Measurements from ENCODE around the gene TMEM269. TPM values are rescaled to one million over a fixed set of nuclear protein-coding genes. Genes with fewer than 3 reads are reported as not detected.
A peak's percentile ranks its signal among the peaks of the same experiment; 100 is the strongest.

The TMEM269 gene
- total RNA-seq, 1 experiment from 2014 or later = 0.28 TPM

DNA sequence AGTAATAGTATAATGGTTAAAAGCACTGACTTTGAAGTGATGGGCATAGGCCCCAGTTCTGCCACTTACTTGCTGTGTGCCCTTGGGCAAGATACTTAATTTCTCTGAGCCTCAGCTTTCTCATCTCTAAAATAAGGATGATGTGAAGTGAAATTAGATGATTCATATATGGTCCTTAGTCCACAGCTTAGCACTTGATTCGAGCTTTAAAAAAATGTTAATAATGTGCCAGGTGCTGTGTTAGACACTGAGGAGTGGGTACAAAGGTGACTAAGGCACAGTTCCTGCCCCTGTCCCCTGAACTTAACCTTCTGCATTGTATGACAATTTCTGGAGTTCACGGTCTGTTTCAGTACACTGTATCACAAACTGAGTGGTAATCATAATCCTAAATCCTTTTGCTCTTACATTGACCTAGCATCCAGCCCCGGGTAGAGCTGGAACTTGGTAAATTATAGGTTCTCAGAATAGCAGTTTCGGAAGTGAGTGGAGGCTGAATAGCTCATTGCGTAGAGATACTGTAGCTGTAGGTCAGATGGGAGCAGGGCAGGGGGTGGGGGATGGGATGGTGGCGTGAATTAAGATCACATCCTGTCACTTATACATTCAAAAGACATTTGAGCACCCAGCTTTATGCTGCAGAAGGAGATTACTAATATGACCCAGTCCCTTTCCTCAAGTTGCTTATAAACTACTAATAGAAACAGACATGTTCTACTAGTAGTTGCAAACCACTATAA, 63.1 kb downstream of the TMEM269 start:
- no peak for TF ChIP-seq EZH2 (IDR thresholded peaks at IDR 0.05; ENCODE audit: low read depth)
- TF ChIP-seq, protein P1, sequence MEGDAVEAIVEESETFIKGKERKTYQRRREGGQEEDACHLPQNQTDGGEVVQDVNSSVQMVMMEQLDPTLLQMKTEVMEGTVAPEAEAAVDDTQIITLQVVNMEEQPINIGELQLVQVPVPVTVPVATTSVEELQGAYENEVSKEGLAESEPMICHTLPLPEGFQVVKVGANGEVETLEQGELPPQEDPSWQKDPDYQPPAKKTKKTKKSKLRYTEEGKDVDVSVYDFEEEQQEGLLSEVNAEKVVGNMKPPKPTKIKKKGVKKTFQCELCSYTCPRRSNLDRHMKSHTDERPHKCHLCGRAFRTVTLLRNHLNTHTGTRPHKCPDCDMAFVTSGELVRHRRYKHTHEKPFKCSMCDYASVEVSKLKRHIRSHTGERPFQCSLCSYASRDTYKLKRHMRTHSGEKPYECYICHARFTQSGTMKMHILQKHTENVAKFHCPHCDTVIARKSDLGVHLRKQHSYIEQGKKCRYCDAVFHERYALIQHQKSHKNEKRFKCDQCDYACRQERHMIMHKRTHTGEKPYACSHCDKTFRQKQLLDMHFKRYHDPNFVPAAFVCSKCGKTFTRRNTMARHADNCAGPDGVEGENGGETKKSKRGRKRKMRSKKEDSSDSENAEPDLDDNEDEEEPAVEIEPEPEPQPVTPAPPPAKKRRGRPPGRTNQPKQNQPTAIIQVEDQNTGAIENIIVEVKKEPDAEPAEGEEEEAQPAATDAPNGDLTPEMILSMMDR (conservative IDR thresholded peaks at IDR 0.05) = no peak
- Histone ChIP-seq H2AFZ (no peak overlapping the region), H3K4me3 (peak overlapping the region; percentile 80), H3K9me2 (ENCODE audit: insufficient read depth) (no peaks in the 10 kb centered on the region), H3K4me1 (replicated peaks; ENCODE audit: insufficient read depth) (peaks cover 21% of the 10 kb centered on the region), H3K4me2 (peak overlapping the region; percentile 95), H4K20me1 (ENCODE audit: insufficient read depth) (no peaks in the 10 kb centered on the region), H3K36me3 (ENCODE audit: low read depth) (peaks cover 24% of the 10 kb centered on the region), H3F3A (ENCODE audit: insufficient read depth, low read depth) (peaks cover 21% of the 10 kb centered on the region; the same call in 1 of the 2 replicates), H3K79me2 (ENCODE audit: low read depth) (peaks cover 14% of the 10 kb centered on the region), H3K9me3 (ENCODE audit: insufficient read depth, low read depth) (peaks cover 11% of the 10 kb centered on the region; the same call in 1 of the 2 replicates), H3K27ac (no peak overlapping the region), H3K27me3 (ENCODE audit: insufficient read depth, low read depth) (no peaks in the 10 kb centered on the region)
- ChIA-PET CTCF (no interaction called here), POLR2A (ENCODE audit: unreplicated experiment) (no interaction called here)
- intact Hi-C loops (cut with micrococcal nuclease; ENCODE audit: unreplicated experiment) = no loop called here
- BruUV-seq (replicated peaks) = no TSS peak
- no peak for DNase-seq

DNA sequence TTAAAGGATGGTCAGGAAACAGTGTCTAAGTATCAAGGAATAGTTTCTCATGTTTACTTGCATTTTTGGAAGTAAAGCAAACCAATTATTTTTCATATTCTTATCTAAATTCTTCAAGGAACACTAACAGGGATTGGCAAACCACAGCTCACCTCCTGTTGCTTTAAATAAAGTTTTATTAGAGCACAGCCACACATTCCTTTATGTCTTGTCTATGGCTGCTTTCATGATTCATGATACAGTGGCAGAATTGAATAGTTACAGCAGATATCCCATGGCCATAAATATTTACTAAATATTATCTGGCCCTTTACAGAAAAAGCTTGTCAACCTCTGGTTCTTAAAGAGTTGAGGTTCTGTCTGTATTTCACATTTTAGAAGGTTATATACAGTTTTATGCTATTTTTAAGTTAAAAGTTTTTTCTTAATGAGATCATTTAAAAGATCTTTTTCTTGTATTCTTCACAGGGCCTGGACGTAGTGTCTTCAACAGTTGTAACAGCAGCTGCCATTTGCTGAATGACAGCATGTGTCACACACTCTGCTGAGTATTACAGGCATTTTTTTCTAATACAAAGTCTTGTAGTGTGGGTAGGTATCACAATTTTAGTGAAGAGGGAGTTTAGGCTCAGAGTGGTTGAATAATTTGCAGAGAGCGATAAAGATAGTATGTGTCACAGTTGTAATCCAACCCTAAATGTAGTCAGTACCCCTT, 64.2 kb downstream of the TMEM269 start:
- no peak for DNase-seq
- Histone ChIP-seq H3K4me1 (replicated peaks; ENCODE audit: insufficient read depth) (peaks cover 21% of the 10 kb centered on the region), H3F3A (ENCODE audit: insufficient read depth, low read depth) (peaks cover 20% of the 10 kb centered on the region; the same call in 1 of the 2 replicates), H4K20me1 (ENCODE audit: insufficient read depth) (no peaks in the 10 kb centered on the region), H3K79me2 (ENCODE audit: low read depth) (peaks cover 14% of the 10 kb centered on the region), H3K36me3 (ENCODE audit: low read depth) (peaks cover 24% of the 10 kb centered on the region), H3K4me2 (no peak overlapping the region), H3K4me3 (no peak overlapping the region), H3K9me2 (ENCODE audit: insufficient read depth) (no peaks in the 10 kb centered on the region), H3K27ac (no peak overlapping the region), H3K9me3 (ENCODE audit: insufficient read depth, low read depth) (peaks cover 11% of the 10 kb centered on the region; the same call in 1 of the 2 replicates), H2AFZ (no peak overlapping the region), H3K27me3 (ENCODE audit: insufficient read depth, low read depth) (no peaks in the 10 kb centered on the region)
- intact Hi-C loops (cut with micrococcal nuclease; ENCODE audit: unreplicated experiment) = no loop called here
- POLR2A ChIA-PET (ENCODE audit: unreplicated experiment) = interaction anchor here (0.7 kb wide), 1 partner anchor 75 kb away, joined by 7 read pairs; no protein-coding TSS in a partner anchor
- BruUV-seq (replicated peaks) = no TSS peak
- no peak for TF ChIP-seq EZH2 (IDR thresholded peaks at IDR 0.05; ENCODE audit: low read depth)
- TF ChIP-seq, protein P1 (conservative IDR thresholded peaks at IDR 0.05) = no peak
- CTCF ChIA-PET = no interaction called here

DNA sequence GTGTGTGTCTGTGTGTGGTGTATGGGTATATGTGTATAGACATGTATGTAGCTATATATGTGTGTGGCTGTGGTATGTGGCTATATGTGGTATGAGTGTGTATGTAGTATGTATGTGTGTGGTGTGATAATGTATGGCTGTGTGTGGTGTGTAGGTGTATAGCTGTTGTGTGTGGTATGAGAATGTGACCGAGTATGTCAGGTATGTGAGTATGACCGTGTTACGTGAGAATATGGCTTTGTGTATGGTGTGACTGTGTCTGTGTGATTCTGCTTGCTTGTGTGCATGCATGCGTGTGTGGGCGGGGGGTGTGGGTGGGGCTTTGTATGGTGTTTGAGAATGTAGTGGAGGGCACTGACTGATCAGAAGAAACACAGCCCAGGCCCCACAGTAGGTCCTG, 65.2 kb downstream of the TMEM269 start:
- BruUV-seq (replicated peaks) = no TSS peak
- peaks cover 11% of the 10 kb centered on the region; the same call in 1 of the 2 replicates for H3K9me3 ChIP-seq (ENCODE audit: insufficient read depth, low read depth)
- CTCF ChIA-PET = no interaction called here

More for the DNA sequence above, 65.2 kb downstream of the TMEM269 start:
- H3K27me3 ChIP-seq (ENCODE audit: insufficient read depth, low read depth) = no peaks in the 10 kb centered on the region
- no peak for DNase-seq
- H3K4me3 ChIP-seq = no peak overlapping the region
- TF ChIP-seq, protein P1 (conservative IDR thresholded peaks at IDR 0.05) = no peak
- no peak for TF ChIP-seq EZH2 (IDR thresholded peaks at IDR 0.05; ENCODE audit: low read depth)
- H4K20me1 ChIP-seq (ENCODE audit: insufficient read depth) = no peaks in the 10 kb centered on the region
- H3F3A ChIP-seq (ENCODE audit: insufficient read depth, low read depth) = peaks cover 11% of the 10 kb centered on the region; the same call in 1 of the 2 replicates
- H3K36me3 ChIP-seq (ENCODE audit: low read depth) = peaks cover 24% of the 10 kb centered on the region
- H3K27ac ChIP-seq = no peak overlapping the region
- H2AFZ ChIP-seq = no peak overlapping the region
- H3K9me2 ChIP-seq (ENCODE audit: insufficient read depth) = no peaks in the 10 kb centered on the region
- intact Hi-C loops (cut with micrococcal nuclease; ENCODE audit: unreplicated experiment) = no loop called here
- H3K4me2 ChIP-seq = no peak overlapping the region
- POLR2A ChIA-PET (ENCODE audit: unreplicated experiment) = no interaction called here
- peaks cover 20% of the 10 kb centered on the region for H3K4me1 ChIP-seq (replicated peaks; ENCODE audit: insufficient read depth)
- peaks cover 14% of the 10 kb centered on the region for H3K79me2 ChIP-seq (ENCODE audit: low read depth)

Other genes with a start within 250 kb of the TMEM269 start
- gene PPIH, start 126.6 kb upstream of the TMEM269 start, total RNA-seq (2021) = 82.7 and 102 TPM in 2 replicates
- gene YBX1, start 102.6 kb upstream of the TMEM269 start, total RNA-seq (2021) = 656 and 1,130 TPM in 2 replicates
- not detected in 2 replicates for gene CLDN19, start 44.8 kb upstream of the TMEM269 start, total RNA-seq (2021)
- 22.8 and 45.5 TPM in 2 replicates for gene P3H1, start 18.0 kb upstream of the TMEM269 start, total RNA-seq (2021)
- 5.6 and 8.3 TPM in 2 replicates for gene C1orf50, start 17.7 kb upstream of the TMEM269 start, total RNA-seq (2021)
- gene ERMAP, start 32.1 kb downstream of the TMEM269 start, total RNA-seq (2021) = 20.8 and 31.2 TPM in 2 replicates
- gene SVBP, start 32.4 kb downstream of the TMEM269 start, total RNA-seq (2021) = 32.3 and 32.6 TPM in 2 replicates
- 11.4 and 14.6 TPM in 2 replicates for gene ZNF691, start 61.6 kb downstream of the TMEM269 start, total RNA-seq (2021)
- gene SLC2A1, start 173.9 kb downstream of the TMEM269 start, total RNA-seq (2021) = 327 and 337 TPM in 2 replicates